HG03354 (cell line): Measurements from ENCODE around the gene TOP2B.
A peak's percentile ranks its signal among the peaks of the same experiment; 100 is the strongest.

Experiments used
- ATAC-seq: cut with Tn5 transposase; IDR thresholded peaks from one replicate; pipeline ENCODE4 v1.9.1; 2021; ENCODE audit warnings: mild to moderate bottlenecking; ENCODE audit not compliant: unreplicated experiment, poor library complexity, severe bottlenecking

Gene TOP2B

DNA sequence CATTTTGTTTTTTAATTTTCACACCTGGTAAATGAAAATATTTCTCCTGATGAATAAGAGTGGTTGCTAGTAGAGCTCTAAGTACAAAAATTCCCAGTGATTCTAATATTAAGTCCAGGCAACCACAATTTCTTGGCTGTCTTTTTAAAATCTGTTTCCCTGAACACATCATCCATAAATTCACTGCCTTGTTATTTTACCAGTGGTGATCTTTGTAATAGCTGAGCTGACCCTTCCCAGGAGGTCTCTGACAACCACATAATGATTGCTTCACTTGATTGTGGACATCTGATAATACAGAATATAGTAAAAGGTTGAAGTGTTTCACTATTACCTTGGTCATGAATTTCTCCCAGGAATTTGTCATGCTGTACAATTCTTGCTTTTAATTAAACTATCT lies 13.9 kb upstream of the TOP2B start:
- ATAC-seq: no peak

GRCh38 chr3:25677121-25677520 lies 12.4 kb upstream of the TOP2B start:
- ATAC-seq: no peak

- ATAC-seq: no peak
Measured at GRCh38 chr3:25674670-25675069, 10.0 kb upstream of the TOP2B start.

DNA sequence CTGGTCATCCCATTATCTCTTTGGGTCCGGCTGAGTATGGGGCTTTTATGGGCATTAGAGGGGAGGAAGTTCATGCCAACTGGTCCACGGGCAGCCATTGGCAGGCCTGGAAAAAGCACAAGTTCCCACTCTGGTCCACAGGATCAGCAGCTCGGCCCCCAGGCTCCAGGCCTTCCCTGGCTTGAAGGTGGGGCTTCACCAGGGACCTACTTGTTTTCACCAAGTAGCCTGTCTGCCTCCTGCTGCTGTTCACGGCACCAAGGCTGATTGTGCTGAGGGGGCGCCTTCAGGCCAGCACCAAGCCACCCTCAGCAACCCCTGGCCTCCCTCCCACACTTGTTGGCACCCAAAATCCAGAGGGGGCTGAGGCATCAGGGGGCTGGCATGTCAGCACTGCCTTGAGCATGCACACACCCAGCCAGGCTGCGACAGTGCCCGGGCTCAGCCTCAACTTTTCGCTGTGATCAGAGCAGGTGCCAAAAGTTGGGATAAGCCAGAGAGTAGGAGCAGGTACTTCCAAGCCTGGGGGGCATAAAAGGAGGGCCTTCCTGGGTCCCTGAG lies 9.1 kb upstream of the TOP2B start:
- no peak for ATAC-seq

DNA sequence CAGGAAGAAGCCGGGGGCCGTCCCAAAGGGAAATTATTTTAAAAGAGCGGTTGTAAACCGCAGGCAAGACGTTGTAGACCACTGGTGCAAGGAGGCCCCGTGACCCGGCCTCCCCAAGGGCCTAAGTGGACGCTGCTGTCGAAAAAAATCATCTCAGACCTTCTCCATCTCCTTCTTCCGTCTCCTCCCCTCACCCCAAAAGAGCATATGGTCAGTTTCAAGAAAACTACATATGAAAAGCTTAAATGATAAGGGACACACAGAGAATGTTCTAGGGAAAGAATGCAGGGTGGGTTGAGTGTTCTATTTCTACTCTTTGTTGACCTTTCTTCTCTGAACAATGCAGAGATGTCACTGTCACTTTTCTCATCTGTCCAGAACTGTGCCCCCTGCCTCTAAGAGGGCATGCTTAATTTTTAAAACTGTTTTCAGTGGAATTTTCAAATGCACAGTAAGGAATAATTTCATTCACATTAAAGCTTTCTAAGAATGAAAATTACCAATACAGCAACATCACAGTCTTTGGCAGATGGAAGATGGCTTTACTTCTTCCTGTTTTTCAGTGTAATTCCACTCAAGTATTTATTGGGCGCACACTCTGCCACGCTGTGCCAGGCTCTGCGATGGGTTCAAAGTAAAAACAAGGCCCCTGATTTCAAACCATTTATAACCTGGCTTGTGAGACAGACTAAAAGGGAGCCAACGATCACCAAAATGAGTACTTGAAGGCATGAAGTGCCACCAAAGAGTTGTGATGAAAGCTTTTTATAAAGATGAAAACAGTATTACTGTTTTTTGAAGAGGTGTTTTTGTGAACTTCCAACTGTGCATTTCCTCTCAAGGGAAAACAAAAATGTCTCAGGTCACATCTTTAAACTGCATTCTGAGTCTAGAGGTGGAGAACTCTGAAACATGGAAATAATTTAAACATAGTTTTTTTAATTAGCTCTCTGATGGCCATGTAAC lies 891 bp upstream of the TOP2B start:
- peak; percentile 31 for ATAC-seq

DNA sequence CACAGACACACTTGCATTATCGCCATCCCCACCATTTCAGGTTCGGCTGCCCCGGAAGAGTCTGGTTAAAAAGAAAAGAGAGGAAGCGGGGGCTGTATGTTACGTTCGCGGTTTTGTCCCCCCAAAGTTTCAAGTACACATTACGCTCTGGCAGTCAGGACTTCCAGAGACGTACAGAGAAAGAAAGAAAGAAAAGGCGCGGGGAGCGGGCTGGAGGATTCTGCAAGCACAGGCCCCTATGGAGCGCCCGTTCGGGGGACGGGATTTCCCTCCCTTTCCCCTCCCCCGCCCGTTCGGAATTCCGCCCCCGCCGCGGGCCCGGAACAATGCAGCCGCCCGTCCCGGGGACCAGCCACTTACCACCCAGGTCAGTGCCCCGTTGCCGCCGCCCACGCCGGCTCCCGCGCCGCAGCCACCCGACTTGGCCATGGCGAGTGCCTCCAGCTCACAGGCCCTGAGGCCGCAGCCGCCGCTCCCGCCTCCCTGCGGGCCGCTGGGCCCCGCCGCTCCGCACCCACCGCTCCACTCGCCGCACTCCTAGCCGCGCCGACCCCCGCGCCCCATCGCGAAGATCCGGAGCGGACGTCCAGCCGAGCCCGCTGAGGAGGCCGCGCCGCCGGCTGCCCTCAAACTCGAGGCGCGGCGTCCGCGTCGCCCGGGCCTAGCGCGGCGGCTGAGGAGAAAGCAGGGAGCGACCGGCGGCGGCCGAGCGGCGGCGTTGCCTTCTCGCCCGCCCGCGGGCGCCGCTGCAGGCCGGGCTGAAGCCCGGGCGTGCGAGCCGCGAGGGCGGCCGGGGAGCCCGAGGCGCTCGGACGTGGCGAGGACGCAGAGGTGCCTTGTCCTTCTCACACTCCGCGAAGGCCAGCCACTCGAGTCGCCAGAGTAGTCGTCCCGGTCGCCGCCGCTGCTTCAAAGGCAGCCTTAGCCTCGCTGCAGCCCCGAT lies 567 bp downstream of the TOP2B start:
- peak; percentile 36 for ATAC-seq

DNA sequence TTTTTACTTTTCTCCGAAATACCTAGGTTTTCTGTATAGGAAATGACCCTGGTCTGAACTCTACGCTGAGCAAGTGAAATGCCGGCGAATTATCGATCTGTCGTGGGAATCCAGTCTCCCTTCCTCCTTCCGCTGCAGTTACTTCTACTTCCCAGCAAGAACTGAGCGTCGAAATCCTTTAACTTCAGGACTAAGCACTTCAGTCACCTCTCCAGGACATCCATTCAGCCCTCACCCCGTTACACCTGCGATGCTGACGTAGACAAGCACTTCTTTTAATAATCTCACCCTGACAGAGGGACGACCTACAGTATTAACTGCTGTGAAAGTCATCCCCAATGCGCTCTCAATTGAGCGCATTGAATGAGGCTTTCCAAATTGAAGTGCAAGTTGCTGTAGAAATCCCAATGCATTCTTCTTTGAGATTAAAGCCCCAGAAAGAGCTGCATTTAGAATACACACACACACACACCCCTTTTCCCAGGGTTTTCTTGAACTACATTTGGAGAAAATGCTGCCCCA lies 1.3 kb downstream of the TOP2B start:
- peak; percentile 21 for ATAC-seq

DNA sequence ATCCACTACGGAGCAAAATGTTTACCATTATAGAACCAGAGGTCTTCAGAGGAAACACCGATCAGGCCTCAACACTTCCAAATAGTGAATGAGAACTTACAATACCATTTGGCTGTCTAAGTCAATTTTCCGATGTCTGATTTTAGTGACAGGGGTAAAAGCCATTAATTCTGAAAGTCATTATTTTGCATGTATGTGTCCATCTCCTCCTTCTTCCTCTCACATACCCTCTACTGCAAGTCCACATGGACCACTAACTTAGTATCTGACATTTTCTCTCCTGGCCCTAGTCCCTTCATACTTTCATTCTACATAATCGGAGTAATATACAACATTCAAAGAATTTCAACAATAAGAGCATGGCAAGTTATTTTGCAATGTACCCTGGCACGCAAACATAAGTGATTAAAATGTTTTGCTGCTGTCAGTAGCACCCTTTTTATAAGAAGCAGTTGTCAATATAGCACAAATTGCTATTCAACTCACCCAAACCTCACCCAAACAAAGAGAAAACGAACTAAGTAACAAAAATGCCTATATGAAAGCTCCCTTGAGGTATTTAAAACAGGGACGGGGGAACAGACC lies 1.9 kb downstream of the TOP2B start:
- ATAC-seq: no peak

- ATAC-seq: no peak
Measured at GRCh38 chr3:25661694-25662437, 2.8 kb downstream of the TOP2B start.

DNA sequence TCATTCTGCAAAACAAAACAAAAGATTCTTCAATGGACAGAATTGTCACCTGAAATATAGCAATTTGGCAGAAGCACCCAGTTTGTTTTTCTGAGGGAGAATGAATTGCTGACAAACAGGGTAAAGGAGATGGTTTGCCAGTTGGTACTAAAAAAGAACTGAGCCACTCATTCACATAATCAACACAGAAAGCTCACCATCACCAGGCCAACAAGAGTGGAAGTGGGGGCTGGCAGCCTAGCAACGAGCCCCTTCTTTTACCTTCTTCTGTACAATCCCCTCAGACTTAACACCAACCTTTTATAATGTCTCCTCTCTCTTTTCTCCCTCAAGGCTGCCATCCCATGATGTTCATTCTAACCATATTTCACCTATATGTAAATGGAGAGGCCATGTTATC lies 5.9 kb downstream of the TOP2B start:
- no peak for ATAC-seq

GRCh38 chr3:25657293-25657692 lies 7.4 kb downstream of the TOP2B start:
- ATAC-seq: no peak

GRCh38 chr3:25655659-25656058 lies 9.0 kb downstream of the TOP2B start:
- ATAC-seq: no peak

DNA sequence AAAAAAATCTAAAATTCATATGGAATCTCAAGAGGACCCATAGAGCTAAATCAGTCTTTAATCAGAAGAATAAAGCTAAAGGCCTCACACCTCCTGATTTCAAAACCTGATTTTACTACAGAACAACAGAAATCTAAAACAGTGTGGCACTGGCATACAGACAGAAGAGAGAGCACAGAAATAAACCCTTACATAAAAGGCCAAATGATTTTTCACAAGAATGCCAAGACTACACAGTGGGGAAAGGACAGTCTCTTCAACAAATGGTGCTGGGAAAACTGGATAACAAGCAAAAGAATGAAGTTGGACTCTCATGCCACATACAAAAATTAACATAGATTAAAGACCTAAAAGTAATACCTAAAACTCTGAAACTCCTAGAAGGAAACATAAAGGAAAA lies 10.1 kb downstream of the TOP2B start:
- no peak for ATAC-seq

DNA sequence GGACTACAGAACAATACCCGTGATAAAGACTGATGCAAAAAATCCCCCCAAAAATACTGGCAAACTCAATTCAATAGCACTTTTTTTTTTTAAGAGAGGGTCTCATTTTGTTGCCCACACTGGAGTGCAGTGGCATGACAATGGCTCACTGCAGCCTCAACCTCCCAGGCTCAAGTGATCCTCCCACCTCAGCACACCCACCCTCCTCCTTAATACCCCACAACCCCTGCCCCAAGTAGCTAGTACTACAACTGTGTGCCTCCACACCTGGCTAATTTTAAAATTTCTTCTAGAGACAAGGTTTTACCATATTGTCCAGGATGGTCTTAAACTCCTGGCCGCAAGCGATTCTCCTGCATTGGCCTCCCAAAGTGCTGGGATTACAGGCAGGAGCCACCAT lies 11.4 kb downstream of the TOP2B start:
- ATAC-seq: no peak

DNA sequence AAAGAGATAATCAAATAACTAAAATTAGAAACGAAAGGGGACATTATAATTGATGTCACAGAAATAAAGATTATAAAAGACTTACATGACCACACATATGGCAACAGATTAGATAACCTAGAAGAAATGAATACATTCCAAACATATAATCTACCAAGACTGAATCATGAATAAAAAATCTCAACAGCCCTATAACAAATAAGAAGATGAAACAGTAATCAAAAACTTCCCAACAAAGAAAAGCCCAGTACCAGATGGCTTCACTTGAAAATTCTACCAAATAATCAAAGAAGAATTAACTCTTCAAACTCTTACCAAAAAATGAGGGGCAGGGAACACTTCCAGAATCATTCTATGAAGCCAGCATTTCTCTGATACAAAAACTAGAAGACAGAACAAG lies 11.8 kb downstream of the TOP2B start:
- no peak for ATAC-seq

GRCh38 chr3:25648925-25649830 lies 15.5 kb downstream of the TOP2B start:
- ATAC-seq: no peak

- peak; percentile 97 for ATAC-seq
Measured at GRCh38 chr3:25648107-25648535, 16.6 kb downstream of the TOP2B start.

- no peak for ATAC-seq
Measured at GRCh38 chr3:25635038-25635437, 29.7 kb downstream of the TOP2B start.
